HG02943 (cell line): Measurements from ENCODE around the gene ZNF182.
"Not testable (repeated sequence)": the region's sequence is repeated elsewhere in the genome, so short reads cannot be mapped to it uniquely, and the experiment has no call there.

Source experiments
- ATAC-seq: cut with Tn5 transposase; IDR thresholded peaks from one replicate; pipeline ENCODE4 v1.9.1; 2021; ENCODE audit warnings: mild to moderate bottlenecking, low read depth, moderate library complexity; ENCODE audit not compliant: unreplicated experiment

The ZNF182 gene

GRCh38 chrX:48002929-48003328 lies 860 bp downstream of the ZNF182 start:
- no peak for ATAC-seq

GRCh38 chrX:48002319-48002718 lies 1.5 kb downstream of the ZNF182 start:
- ATAC-seq, result no peak

GRCh38 chrX:48001260-48001659 lies 2.5 kb downstream of the ZNF182 start:
- no peak for ATAC-seq

- ATAC-seq, result no peak
Measured at GRCh38 chrX:47992669-47993068, 11.1 kb downstream of the ZNF182 start.

- no peak for ATAC-seq
Measured at GRCh38 chrX:47992095-47992380, 11.8 kb downstream of the ZNF182 start.

- no peak for ATAC-seq
Measured at GRCh38 chrX:47991263-47992094, 12.3 kb downstream of the ZNF182 start.

- no peak for ATAC-seq
Measured at GRCh38 chrX:47976254-47977151, 27.3 kb downstream of the ZNF182 start.

GRCh38 chrX:47973235-47973634 lies 30.6 kb downstream of the ZNF182 start:
- no peak for ATAC-seq

GRCh38 chrX:47965526-47965925 lies 38.3 kb downstream of the ZNF182 start:
- ATAC-seq, result not testable (repeated sequence)

GRCh38 chrX:47961830-47962229 lies 42.0 kb downstream of the ZNF182 start:
- not testable (repeated sequence) for ATAC-seq

GRCh38 chrX:47960406-47960805 lies 43.4 kb downstream of the ZNF182 start:
- no peak for ATAC-seq

GRCh38 chrX:47958761-47959342 lies 44.9 kb downstream of the ZNF182 start:
- ATAC-seq, result no peak

GRCh38 chrX:47958206-47958605 lies 45.6 kb downstream of the ZNF182 start:
- ATAC-seq, result not testable (repeated sequence)

GRCh38 chrX:47956016-47956415 lies 47.8 kb downstream of the ZNF182 start:
- ATAC-seq, result no peak

GRCh38 chrX:47955295-47955694 lies 48.5 kb downstream of the ZNF182 start:
- not testable (repeated sequence) for ATAC-seq

- no peak for ATAC-seq
Measured at GRCh38 chrX:47941423-47941822, 62.4 kb downstream of the ZNF182 start.

- ATAC-seq, result no peak
Measured at GRCh38 chrX:47940448-47940847, 63.3 kb downstream of the ZNF182 start.

GRCh38 chrX:47936940-47937317 lies 66.9 kb downstream of the ZNF182 start:
- ATAC-seq, result no peak

GRCh38 chrX:47936224-47936939 lies 67.4 kb downstream of the ZNF182 start:
- ATAC-seq, result no peak

- ATAC-seq, result no peak
Measured at GRCh38 chrX:47933946-47934345, 69.8 kb downstream of the ZNF182 start.

- not testable (repeated sequence) for ATAC-seq
Measured at GRCh38 chrX:47931970-47932369, 71.8 kb downstream of the ZNF182 start.
